Tibial nerve (tissue), 3 donors: Measurements from ENCODE around the gene C5orf34.

Experiments used
- POLR2A ChIP-seq, 2 donors: fragments of 450-650 bp; IDR thresholded peaks; one replicate each; pipeline ENCODE4 v1.6.1; 2017; ENCODE audit warnings: antibody characterized with exemption in 2 of 2, mild to moderate bottlenecking in 2 of 2, moderate library complexity in 2 of 2
- TF ChIP-seq, protein P1 (sequence below), 5 experiments: fragments of 200-600 bp in 3 of 5; fragments of 450-650 bp in 2 of 5; sonication (generic) in 3 of 5; IDR thresholded peaks; one replicate each; pipeline ENCODE4 v1.5.1; 2016 to 2019; ENCODE audit warnings: antibody characterized with exemption in 5 of 5, mild to moderate bottlenecking in 3 of 5, moderate library complexity in 2 of 5

DNA sequence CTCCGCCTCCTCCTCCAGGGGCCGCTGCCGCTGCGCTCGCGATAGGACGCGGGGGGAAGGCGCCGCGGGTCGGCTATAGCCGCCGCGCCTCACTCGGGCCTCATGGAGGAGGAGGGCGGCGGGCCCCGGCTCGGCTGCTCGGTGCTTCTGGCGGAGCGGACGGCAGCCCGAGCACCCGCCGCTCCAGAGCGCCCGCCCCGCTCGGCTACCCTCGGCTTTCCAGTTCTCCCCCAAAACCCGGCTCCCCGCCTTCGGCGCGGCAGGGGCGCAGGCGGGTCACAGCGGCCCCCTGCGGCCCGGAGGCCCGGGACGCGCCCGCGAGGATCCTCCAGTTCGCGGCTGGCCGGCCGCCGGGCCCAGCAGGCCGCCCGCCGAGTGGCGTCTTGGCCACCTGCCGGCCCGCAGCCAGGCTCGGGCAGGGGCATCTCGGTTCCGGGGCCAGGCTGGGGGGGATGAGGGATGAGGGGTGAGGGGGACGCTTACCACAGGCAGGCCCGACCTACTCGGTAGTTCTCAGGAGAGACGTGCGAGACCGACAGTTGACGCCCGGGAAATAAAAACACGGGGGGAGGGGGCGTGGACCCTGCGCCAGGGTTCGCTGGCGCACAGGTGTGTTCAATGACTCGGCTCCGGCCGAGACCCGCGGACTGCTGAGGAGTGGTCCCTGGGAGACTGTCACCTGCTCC, 42.1 kb upstream of the C5orf34 start, which contains the start of gene PAIP1:
- TF ChIP-seq, protein P1, sequence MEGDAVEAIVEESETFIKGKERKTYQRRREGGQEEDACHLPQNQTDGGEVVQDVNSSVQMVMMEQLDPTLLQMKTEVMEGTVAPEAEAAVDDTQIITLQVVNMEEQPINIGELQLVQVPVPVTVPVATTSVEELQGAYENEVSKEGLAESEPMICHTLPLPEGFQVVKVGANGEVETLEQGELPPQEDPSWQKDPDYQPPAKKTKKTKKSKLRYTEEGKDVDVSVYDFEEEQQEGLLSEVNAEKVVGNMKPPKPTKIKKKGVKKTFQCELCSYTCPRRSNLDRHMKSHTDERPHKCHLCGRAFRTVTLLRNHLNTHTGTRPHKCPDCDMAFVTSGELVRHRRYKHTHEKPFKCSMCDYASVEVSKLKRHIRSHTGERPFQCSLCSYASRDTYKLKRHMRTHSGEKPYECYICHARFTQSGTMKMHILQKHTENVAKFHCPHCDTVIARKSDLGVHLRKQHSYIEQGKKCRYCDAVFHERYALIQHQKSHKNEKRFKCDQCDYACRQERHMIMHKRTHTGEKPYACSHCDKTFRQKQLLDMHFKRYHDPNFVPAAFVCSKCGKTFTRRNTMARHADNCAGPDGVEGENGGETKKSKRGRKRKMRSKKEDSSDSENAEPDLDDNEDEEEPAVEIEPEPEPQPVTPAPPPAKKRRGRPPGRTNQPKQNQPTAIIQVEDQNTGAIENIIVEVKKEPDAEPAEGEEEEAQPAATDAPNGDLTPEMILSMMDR (IDR thresholded peaks at IDR 0.05) = peak; percentile 50 to 89 (median 76)
- peak in 1 of 2 donors; percentile 42 for TF ChIP-seq POLR2A (IDR thresholded peaks at IDR 0.05)
